Fibroblast of peridontal ligament (primary cell): ENCODE data around the gene PPP6R2.
"Not testable (repeated sequence)": the region's sequence is repeated elsewhere in the genome, so short reads cannot be mapped to it uniquely, and the experiment has no call there.

Experiments used
- DNase-seq: peaks from one replicate; pipeline ENCODE4 v3.0.0-alpha.2; 2010; ENCODE audit errors: extremely low read depth

Gene PPP6R2

DNA sequence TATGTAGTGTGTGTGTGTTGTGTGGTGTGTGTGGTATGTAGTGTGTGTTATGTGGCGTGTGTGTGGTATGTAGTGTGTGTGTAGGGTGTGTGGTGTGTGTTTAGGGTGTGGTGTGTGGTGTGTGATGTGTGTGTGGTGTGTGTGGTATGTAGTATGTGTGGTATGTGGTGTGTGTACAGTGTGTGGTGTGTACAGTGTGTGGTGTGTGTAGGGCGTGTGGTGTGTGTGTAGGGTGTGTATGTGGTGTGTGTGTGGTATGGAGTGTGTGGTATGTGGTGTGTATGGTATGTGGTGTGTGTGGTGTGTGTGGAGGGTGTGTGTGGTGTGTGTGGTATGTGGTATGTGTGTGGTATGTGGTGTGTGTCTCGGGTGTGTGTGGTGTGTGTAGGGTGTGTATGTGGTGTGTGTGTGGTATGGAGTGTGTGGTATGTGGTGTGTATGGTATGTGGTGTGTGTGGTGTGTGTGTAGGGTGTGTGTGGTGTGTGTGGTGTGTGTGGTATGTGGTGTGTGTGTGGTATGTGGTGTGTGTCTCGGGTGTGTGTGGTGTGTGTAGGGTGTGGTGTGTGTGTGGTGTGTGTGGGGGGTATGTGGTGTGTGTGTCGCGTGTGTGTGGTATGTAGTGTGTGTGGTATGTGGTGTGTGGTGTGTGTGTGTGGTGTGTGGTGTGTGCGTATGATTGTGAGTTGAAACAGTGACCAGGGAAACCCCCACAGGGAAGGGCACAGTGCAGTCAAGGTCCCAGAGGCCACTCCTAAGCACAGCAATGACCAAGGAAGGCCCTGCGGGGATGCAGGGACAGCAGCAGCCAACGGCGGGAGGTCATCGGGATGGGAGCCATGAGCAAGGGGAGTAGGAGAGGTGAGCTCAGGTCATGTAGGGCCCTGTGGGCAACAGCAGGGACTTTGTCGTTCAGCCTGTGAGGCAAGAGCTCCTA is 2.9 kb upstream of the PPP6R2 start:
- no peak for DNase-seq

DNA sequence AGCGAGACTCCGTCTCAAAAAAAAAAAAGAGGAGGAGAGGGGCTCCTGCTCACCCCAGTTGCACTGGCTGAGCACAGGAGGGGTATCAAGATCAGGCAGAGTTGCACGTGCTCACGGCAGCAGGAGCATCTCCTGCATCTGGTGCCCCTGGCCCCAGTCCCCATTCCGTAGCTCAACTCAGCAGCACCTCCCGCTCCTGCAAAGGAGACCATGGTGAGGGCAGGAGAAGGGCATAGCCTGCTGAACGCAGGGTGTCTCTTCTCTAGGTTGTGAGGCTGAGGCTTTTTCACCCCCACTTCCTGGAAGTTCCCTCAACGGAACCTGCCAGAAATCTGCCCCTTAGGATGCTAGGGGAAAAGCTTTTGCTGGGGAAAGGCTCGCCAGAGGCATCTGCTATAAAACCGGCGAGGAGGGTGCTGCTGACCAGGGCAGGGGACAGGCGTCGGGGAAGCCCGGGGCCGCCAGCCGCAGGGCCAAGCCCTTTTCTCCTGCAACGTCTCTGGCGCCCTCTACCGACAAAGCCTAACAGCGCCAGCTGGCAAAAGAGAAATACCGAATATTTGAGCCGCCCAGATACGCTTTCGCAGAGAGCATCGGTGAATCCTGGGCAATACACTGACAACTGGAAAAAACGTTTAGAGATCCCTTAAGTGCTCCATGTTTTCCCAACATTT is 1.0 kb upstream of the PPP6R2 start:
- DNase-seq = peak; percentile 82

DNA sequence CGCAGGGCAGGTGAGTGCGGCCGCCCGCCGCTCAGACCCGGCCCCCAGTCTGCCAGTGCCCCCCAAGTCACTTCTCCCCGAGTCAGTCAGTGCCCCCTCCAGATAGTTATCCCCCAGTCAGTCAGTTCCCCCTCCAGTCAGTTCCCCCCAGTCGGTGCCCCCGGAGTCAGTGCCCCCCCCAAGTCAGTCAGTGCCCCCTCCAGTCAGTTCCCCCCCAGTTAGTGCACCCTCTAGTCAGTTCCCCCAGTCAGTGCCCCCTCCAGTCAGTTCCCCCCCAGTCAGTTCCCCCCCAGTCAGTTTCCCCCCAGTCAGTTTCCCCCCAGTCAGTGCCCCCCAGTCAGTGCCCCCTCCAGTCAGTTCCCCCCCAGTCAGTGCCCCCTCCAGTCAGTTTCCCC is 411 bp downstream of the PPP6R2 start:
- no peak for DNase-seq

DNA sequence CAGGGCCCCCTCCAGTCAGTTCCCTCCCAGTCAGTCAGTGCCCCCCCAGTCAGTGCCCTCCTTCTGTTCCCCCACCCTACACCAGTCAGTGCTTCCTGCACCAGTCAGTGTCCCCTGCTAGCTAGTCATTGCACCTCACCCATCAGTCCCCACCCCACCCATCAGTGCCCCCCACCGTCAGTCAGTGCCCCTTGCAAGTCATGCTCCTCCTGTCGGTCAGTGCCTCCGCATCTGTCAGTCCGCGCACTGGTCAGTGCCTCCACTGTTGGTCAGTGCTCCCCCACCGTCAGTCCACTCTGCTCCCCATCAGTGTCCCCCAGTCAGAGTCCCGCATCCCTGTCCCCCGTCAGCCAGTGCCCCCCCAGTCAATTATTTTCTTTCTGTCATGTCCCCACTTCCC is 3.3 kb downstream of the PPP6R2 start:
- DNase-seq = no peak

DNA sequence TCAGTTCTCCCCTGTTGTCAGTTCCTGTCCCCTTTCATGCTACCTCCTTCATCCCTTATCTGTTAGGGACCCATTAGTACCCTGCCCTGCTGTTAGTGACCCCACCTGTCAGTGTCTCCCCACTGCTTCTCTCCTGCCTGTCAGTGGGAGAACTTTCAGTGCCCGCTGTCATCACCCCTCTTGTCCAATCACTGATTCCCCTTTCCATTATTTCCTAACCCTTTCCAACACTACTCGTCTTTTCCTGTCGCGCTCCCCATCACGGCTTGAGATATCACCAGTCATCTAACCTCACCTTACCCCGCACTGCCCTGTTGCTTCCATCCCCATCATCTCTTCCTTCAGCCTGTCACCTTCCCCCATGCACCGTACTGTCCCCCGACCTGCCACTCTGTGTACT is 4.0 kb downstream of the PPP6R2 start:
- DNase-seq = no peak

DNA sequence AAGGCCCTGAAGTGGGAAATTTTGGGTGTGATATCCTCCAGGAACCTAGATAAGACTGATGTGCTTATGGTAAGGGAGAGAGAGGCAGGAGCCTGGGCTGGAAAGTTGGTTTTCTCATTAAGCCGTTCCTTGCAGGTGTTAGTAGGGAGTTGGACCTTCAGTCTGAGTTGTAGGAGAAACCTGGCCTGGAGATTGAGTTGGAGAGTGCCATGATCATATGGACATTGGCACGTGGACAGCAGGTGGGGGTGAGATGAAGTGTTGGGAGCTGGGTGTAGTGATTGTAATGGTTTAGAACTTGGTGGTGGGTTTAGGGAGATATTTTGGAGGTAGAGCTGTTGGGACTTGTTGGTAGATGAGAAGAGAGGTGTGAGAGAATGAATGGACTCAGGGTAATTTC is 4.9 kb downstream of the PPP6R2 start:
- no peak for DNase-seq

DNA sequence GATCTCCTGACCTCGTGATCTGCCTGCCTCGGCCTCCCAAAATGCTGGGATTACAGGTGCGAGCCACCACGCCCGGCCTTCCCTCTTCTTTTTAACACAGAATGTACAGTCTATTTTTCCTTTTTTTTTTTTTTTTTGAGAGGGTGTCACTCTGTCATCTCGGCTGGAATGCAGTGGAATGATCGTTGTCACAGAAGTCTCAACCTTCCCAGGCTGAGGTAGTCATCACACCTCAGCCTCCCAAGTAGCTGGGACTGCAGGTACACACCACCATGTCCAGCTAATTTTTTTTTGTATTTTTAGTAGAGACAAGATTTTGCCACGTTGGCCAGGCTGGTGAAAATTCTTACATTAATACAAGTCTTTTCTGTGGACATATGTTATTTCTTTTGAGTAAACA is 13.1 kb downstream of the PPP6R2 start:
- DNase-seq = no peak

DNA sequence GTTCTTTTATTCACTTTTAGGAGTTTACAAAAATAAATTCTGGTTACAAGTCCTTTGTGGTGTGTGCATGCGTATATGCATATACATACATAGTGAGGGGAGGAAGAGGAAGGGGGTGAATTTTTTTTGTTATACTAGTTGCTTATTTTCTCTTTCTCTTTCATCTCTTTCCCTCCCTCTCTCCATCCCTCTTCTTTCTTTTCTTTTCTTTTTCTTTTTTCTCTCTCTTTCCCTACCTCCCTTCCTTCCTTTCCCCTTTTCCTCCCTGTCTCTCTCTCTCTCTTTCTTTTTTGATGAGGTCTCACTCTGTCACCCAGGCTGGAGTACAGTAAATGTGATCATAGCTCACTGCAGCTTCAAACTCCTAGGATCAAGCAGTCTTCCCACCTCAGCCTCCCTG is 14.1 kb downstream of the PPP6R2 start:
- no peak for DNase-seq

DNA sequence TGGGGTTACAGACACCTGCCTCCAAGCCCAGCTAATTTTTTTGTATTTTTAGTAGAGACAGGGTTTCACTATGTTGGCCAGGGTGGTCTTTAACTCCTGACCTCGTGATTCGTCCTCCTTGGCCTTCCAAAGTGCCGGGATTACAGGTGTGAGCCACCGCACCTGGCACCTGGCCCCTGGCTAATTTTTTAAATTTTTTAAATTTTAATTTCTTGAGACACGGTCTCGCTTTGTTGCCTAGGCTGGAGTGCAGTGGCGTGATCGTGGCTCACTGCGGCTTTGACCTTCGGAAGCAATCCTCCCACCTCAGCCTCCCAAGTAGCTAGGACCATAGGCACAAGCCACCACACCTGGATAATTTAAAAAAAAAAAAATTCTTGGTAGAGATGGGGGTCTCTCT is 14.6 kb downstream of the PPP6R2 start:
- no peak for DNase-seq

DNA sequence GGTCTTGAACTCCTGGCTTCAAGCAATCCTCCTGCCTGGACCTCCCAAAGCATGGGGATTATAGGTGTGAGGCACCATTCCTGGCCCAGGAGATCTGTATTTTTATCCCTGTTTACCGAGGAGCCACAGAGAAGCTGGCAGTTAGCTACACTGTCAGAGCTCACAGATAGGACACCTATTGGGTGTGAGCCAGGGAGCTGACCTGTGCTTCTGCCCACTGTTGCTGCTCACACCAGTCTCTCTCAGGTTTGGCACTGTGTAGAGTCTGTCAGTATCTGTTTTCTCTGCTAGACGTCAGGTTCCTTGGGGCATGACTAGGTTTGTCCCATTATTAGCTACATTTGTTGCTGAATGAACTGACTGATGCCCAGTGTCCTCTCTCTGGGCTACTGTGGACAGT is 17.5 kb downstream of the PPP6R2 start:
- DNase-seq = no peak

DNA sequence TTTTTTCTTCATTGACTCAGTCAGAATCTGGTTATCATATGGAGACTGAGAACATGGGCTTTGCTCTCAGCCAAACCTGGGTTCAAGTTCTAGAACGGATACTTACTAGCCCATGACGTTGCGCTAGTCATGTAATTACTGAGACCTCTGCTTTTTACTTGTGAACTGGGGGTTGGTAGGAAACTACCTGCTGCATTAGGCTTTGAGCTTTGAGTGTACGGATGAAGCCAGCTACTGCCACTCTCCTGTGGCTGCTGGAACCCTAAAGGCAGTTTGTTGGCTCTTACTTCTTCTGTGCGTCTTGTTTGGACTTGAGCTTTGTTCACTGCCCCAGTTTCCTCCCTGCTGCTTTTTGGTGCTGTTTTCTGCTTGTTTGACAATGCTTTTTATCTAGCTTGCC is 18.1 kb downstream of the PPP6R2 start:
- DNase-seq = no peak

DNA sequence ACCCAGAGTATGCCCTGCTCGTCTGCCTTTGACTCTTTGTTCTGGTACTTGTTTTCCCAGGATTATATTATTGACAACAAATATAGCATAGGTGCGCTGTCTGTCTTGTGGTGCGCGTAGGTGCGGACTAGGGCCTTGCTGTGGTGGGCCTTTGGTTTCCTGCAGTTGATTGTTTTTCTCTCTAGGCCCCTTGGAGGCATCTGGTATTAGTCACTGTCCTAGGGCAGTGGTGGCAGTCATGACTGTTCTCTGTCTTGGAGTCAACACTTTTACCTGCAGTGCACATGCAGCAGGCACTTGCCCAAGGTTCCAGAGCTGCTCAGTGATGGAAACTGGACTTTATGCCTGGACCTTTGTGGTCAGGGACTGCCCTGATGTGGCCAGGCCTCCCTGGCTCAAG is 18.6 kb downstream of the PPP6R2 start:
- DNase-seq = no peak

DNA sequence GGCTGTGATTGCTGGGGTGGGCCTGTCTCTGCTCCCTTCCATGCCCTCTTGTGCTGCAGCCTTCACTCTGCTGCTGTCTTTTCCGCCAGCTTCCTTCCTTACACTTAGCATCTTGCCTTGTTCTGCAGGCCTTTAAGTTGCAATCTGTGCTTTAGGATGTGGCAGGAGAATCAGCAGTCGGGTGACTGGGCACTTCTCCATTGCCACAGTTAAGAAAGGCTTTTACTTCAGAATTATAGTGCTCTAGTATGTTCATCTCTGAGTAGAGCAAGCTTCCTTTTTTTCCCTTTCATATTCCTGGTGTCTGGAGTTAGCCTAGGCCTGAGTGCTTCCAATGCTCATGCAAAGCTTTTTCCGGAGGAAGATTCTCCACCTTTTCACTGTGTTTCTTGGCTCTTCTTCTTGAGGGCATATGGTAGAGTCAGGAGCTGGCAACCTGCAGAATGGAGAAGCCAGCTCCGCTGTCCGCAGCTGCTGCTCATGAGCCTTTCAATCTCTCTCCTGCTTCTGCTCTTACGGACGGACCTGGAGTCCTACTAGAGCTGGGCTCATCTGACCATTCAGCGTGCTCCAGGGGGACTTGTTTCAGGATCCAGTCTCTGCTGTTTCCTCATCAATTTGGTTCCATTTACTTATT is 20.2 kb downstream of the PPP6R2 start:
- no peak for DNase-seq

DNA sequence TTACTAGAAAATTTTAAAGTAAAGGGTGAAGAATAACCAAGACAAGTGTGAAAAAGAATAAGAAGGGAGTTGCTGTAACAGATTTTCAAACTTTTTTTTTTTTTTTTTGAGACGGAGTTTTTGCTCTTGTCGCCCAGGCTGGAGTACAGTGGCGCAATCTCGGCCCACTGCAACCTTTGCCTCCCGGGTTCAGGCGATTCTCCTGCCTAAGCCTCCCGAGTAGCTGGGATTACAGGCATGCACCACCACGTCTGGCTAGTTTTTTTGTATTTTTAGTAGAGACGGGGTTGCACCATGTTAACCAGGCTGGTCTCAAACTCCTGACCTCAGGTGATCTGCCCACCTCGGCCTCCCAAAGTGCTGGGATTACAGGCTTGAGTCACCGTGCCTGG is 20.7 kb downstream of the PPP6R2 start:
- DNase-seq = not testable (repeated sequence)

DNA sequence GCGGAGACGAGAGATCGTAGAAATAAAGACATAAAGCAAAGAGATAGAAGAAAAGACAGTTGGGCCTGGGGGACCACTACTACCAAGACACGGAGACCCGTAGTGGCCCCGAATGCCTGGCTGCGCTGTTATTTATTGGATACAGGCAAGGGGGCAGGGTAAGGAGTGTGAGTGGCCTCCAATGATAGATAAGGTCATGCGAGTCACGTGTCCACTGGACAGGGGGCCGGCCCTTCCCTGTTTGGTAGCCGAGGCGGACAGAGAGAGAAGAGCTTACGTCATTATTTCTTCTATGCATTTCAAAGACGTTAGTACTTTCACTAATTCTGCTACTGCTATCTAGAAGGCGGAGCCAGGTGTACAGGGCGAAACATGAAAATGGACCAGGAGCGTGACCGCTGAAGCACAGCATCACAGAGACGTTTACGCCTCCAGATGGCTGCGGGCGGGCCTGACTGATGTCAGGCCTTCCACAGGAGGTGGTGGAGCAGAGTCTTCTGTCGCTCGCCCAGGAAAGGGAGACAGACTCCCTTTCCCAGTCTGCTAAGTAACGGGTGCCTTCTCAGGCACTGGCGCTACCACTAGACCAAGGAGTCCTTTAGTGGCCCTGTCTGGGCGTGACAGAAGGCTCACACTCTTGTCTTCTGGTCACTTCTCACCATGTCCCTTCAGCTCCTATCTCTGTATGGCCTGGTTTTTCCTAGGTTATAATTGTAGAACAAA is 24.8 kb downstream of the PPP6R2 start:
- DNase-seq = no peak

DNA sequence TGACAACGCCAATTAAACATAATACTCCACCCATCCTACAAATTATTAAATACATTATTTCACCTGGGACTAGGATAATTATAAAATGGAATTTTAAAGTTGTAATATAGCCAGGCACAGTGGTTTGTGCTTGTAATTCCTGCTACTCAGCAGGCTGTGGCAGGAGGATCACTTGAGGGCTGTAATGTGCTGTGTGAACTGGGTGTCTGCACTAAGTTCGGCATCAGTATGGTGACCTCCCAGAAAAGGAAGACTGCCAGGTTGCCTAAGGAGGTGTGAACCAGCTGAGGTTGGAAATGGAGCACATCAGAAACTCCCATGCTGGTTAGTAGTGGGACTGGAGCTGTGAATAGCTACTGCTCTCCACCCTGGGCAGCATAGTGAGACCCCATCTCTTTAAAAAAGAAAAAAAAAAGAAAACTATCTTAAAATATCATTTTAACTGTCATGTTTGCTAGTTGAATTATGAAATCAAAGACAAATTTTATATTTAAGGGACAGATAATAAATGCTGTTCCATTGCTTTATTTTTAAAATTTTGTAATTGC is 28.0 kb downstream of the PPP6R2 start:
- DNase-seq = no peak

DNA sequence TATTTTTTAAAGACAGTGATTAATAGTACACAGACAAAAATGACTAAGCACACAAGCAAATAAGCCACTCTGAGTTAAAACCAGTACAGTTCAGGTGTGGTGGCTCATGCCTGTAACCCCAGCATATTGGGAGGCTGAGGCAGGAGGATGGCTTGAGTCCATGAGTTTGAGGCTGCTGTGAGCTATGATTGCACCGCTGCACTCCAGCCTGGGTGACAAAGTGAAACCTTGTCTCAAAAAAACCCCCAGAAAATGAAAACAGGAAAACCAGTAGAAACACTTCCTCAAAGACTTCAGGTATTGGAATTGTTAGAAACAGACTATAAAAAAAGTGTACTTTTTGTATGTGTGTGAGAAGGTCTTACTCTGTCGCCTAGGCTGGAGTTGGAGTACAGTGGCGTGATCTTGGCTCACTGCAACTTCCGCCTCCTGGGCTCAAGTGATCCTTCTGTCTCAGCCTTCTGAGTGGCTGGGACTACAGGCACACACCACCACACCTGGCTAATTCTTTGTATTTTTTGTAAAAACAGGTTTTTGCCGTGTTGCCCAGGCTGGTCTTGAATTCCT is 33.0 kb downstream of the PPP6R2 start:
- no peak for DNase-seq

DNA sequence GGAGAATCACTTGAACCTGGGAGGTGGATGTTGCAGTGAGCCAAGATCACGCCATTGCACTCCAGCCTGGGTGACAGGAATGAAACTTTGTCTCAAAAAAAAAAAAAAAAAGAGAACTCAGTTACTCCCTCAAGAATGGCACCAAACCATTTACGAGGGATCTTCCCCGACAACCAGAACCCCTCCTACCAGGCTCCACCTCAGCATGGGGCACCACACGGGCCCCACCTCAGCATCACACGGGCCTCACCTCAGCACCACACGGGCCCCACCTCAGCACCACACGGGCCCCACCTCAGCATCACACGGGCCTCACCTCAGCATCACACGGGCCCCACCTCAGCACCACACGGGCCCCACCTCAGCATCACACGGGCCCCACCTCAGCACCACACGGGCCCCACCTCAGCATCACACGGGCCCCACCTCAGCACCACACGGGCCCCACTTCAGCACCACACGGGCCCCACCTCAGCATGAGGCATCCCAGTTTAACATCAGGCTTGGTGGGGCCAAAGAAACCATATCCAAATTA is 38.0 kb downstream of the PPP6R2 start:
- DNase-seq = not testable (repeated sequence)

DNA sequence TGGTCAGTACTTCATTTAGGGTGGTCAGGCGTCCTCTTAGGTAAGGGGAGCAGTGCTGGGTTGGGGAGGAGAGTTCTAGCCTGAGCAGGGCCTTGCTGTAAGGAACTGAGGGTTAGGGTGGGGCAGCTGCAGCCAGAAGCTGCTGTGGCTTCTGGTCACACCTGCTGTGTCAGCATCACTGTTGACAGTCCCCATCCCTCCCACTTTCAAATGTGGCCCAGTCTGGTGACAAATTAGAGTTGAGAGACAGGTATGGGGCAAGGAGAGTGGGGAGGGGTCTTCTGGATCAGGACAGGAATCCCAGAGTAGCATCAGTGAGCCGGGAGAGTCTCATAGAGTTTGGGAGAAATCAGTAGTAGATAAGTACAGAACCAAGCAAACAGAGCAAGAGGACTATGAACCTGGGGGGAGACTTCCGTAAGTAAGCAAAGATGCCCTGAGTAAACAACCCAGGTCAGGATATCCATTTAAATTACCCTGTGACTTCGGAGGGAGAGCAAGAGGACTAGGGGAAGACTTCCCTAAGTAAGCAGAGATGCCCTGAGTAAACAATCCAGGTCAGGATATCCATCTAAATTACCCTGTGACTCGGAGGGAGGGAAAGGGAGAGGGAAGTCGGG is 53.7 kb downstream of the PPP6R2 start:
- no peak for DNase-seq

DNA sequence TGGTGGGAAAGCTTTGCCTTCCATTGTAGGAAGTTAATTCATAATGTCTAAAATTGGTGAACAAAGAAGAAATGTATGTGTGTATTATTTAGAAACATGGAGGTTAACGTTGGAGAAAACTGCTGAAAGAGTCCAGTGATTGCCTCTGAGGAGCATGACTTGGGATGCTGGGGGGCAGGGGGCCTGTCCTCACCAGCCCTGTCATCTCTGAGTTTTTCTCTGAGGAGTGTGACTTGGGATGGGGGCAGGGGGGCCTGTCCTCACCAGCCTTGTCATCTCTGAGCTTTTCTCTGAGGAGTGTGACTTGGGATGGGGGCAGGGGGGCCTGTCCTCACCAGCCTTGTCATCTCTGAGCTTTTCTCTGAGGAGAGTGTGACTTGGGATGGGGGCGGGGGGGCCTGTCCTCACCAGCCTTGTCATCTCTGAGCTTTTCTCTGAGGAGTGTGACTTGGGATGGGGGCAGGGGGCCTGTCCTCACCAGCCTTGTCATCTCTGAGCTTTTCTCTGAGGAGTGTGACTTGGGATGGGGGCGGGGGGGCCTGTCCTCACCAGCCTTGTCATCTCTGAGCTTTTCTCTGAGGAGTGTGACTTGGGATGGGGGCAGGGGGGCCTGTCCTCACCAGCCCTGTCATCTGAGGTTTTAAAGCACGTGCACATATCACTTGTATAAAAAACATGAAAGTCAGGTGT is 54.4 kb downstream of the PPP6R2 start:
- not testable (repeated sequence) for DNase-seq
